Measurements from ENCODE around the gene DBR1.

- TF ChIP-seq GATA3 (IDR thresholded peaks at IDR 0.05; ENCODE audit: low read depth, low read length) (no peak), GATA2 (IDR thresholded peaks at IDR 0.05; ENCODE audit: low read depth, low read length) (no peak)
Observed at GRCh38 chr3:138187296-138188012, 12.7 kb upstream of the DBR1 start, which contains the start of gene ARMC8.

Measured in SH-SY5Y (cell line).